ENCODE results near the gene P2RX7.

Gene P2RX7

GRCh38 chr12:121127501-121127900 lies 5.2 kb upstream of the P2RX7 start:
- H3K27ac Mint-ChIP-seq: no peak overlapping the region
- no peaks in the 10 kb centered on the region for H3K9me3 Mint-ChIP-seq
- no peak for DNase-seq
- peaks cover 45% of the 10 kb centered on the region for H3K27me3 Mint-ChIP-seq (ENCODE audit: low read depth, poor library complexity)
- peaks cover 37% of the 10 kb centered on the region for H3K4me1 Mint-ChIP-seq
- no peak for TF ChIP-seq CTCF (IDR thresholded peaks at IDR 0.05)
- no peak overlapping the region for H3K4me3 Mint-ChIP-seq
- H3K36me3 Mint-ChIP-seq (ENCODE audit: low read depth): no peaks in the 10 kb centered on the region

- peaks cover 36% of the 10 kb centered on the region for H3K27me3 Mint-ChIP-seq (ENCODE audit: low read depth, poor library complexity)
- TF ChIP-seq CTCF (IDR thresholded peaks at IDR 0.05): no peak
- no peak overlapping the region for H3K4me3 Mint-ChIP-seq
- H3K4me1 Mint-ChIP-seq: peaks cover 51% of the 10 kb centered on the region
- no peak for DNase-seq
- H3K27ac Mint-ChIP-seq: no peak overlapping the region
- no peaks in the 10 kb centered on the region for H3K9me3 Mint-ChIP-seq
- no peaks in the 10 kb centered on the region for H3K36me3 Mint-ChIP-seq (ENCODE audit: low read depth)
These were observed 3.5 kb upstream of the P2RX7 start for GRCh38 chr12:121128908-121129810.

GRCh38 chr12:121129811-121130147 lies 2.9 kb upstream of the P2RX7 start:
- Mint-ChIP-seq H3K4me3 (no peak overlapping the region), H3K27ac (no peak overlapping the region), H3K36me3 (ENCODE audit: low read depth) (no peaks in the 10 kb centered on the region), H3K27me3 (ENCODE audit: low read depth, poor library complexity) (peaks cover 32% of the 10 kb centered on the region), H3K9me3 (no peaks in the 10 kb centered on the region), H3K4me1 (peaks cover 51% of the 10 kb centered on the region)
- no peak for DNase-seq
- TF ChIP-seq CTCF (IDR thresholded peaks at IDR 0.05): no peak

GRCh38 chr12:121130866-121131373 lies 1.8 kb upstream of the P2RX7 start:
- Mint-ChIP-seq H3K36me3 (ENCODE audit: low read depth) (no peaks in the 10 kb centered on the region), H3K4me1 (peaks cover 51% of the 10 kb centered on the region), H3K4me3 (no peak overlapping the region), H3K27me3 (ENCODE audit: low read depth, poor library complexity) (peaks cover 32% of the 10 kb centered on the region), H3K27ac (no peak overlapping the region), H3K9me3 (no peaks in the 10 kb centered on the region)
- no peak for TF ChIP-seq CTCF (IDR thresholded peaks at IDR 0.05)
- no peak for DNase-seq

- Mint-ChIP-seq H3K36me3 (ENCODE audit: low read depth) (no peaks in the 10 kb centered on the region), H3K27ac (peak overlapping the region; percentile 62), H3K4me1 (peaks cover 44% of the 10 kb centered on the region), H3K4me3 (peak overlapping the region; percentile 9), H3K9me3 (no peaks in the 10 kb centered on the region), H3K27me3 (ENCODE audit: low read depth, poor library complexity) (peaks cover 28% of the 10 kb centered on the region)
- no peak for DNase-seq
- TF ChIP-seq CTCF (IDR thresholded peaks at IDR 0.05): no peak
These were observed 735 bp upstream of the P2RX7 start for GRCh38 chr12:121131941-121132341.

- DNase-seq: no peak
- Mint-ChIP-seq H3K4me3 (peak overlapping the region; percentile 7), H3K9me3 (no peaks in the 10 kb centered on the region), H3K27me3 (ENCODE audit: low read depth, poor library complexity) (peaks cover 20% of the 10 kb centered on the region), H3K36me3 (ENCODE audit: low read depth) (no peaks in the 10 kb centered on the region), H3K27ac (no peak overlapping the region), H3K4me1 (peaks cover 29% of the 10 kb centered on the region)
- no peak for TF ChIP-seq CTCF (IDR thresholded peaks at IDR 0.05)
These were observed 1.2 kb downstream of the P2RX7 start for GRCh38 chr12:121133838-121134237.
